Spleen (tissue), 11 donors: ENCODE data around the gene TREM2. TPM values are rescaled to one million over a fixed set of nuclear protein-coding genes. Genes with fewer than 3 reads are reported as not detected.

Experiments
- DNase-seq: peaks from one replicate; pipeline ENCODE4 v3.0.0-alpha.2; 2020
- H3K27ac ChIP-seq, 8 donors: fragments of 200-600 bp; sonication (generic) in 7 of 8; 1 replicate in 4 of 8; 2 replicates in 4 of 8; pipeline versions ENCODE4 v1.5.0 to v1.8.0; 2016 to 2021; ENCODE audit warnings: inconsistent platforms in 4 of 8, mild to moderate bottlenecking in 4 of 8, moderate library complexity in 1 of 8
- H3K27me3 ChIP-seq, 7 donors: fragments of 200-600 bp; sonication (generic) in 6 of 7; replicated peaks in 1 of 7; 1 replicate in 4 of 7; 2 replicates in 3 of 7; pipeline versions ENCODE4 v1.5.0 to v1.8.0; 2016 to 2021; ENCODE audit warnings: inconsistent platforms in 3 of 7, mild to moderate bottlenecking in 1 of 7
- H3K36me3 ChIP-seq, 6 donors: fragments of 200-600 bp; sonication (generic) in 5 of 6; 1 replicate in 4 of 6; 2 replicates in 2 of 6; pipeline versions ENCODE4 v1.5.0 to v1.8.0; 2016 to 2021; ENCODE audit warnings: inconsistent platforms in 2 of 6
- H3K4me1 ChIP-seq, 6 donors: fragments of 200-600 bp; sonication (generic) in 5 of 6; 1 replicate in 3 of 6; 2 replicates in 3 of 6; pipeline versions ENCODE4 v1.5.0 to v1.8.0; 2016 to 2021; ENCODE audit warnings: inconsistent platforms in 3 of 6
- H3K4me3 ChIP-seq, 8 donors: fragments of 200-600 bp; sonication (generic) in 7 of 8; 1 replicate in 4 of 8; 2 replicates in 4 of 8; pipeline versions ENCODE4 v1.5.0 to v1.8.0; 2016 to 2021; ENCODE audit warnings: inconsistent platforms in 4 of 8, mild to moderate bottlenecking in 4 of 8, moderate library complexity in 2 of 8
- H3K9me3 ChIP-seq, 8 donors: fragments of 200-600 bp; sonication (generic) in 7 of 8; 1 replicate in 4 of 8; 2 replicates in 4 of 8; pipeline versions ENCODE4 v1.5.0 to v1.8.0; 2016 to 2021; ENCODE audit warnings: inconsistent platforms in 4 of 8
- POLR2A ChIP-seq, 3 donors: fragments of 450-650 bp; IDR thresholded peaks; one replicate each; pipeline ENCODE4 v1.5.1; 2017; ENCODE audit warnings: antibody characterized with exemption in 3 of 3, mild to moderate bottlenecking in 1 of 3
- POLR2AphosphoS5 ChIP-seq, 3 donors: sonication (generic); formaldehyde crosslinking; IDR thresholded peaks; one replicate each; pipeline ENCODE4 v1.5.1; 2017; ENCODE audit warnings: antibody characterized with exemption in 3 of 3
- WGBS, 5 donors: extraction: QIAGEN DNeasy Blood & Tissue Kit in 3 of 5; methylation state at CpG; one replicate each; pipeline versions ENCODE4 v1.1.5 to v1.1.7; 2013 to 2018; 5-methylcytosine and 5-hydroxymethylcytosine counted together
- intact Hi-C: fragments of 100-400 bp; cut with DNase I; formaldehyde crosslinking; loops from one replicate; pipeline ENCODE4 v1.15.0; 2023; ENCODE audit warnings: low total_unique reads
- polyA plus RNA-seq, 3 donors: library from polyadenylated mRNA; stranded (reverse); fragments of 200-250 nt; gene quantifications; one replicate each; pipeline ENCODE4 v1.2.1, GENCODE V29; 2013
- total RNA-seq, 7 donors: library from RNA; depleted of rRNA in 3 of 7; stranded (reverse); fragments of >200 nt in 3 of 7; fragmentation: NEBNext Ultra II Directional in 4 of 7; extraction: Animal tissue kit (Norgen Biotek cat#: 25700) in 4 of 7; gene quantifications; one replicate each; pipeline versions ENCODE4 v1.1.0 to v1.2.1, GENCODE V29; 2016 to 2021
- TF ChIP-seq, protein P1 (sequence below), 11 experiments: fragments of 200-600 bp in 7 of 11; fragments of 450-650 bp in 4 of 11; sonication (generic) in 4 of 11; IDR thresholded peaks in 8 of 11; conservative IDR thresholded peaks in 3 of 11; 1 replicate in 7 of 11; 2 replicates in 4 of 11; pipeline versions ENCODE4 v1.4.0 to v1.8.0; 2016 to 2021; ENCODE audit warnings: antibody characterized with exemption in 11 of 11, inconsistent platforms in 4 of 11, mild to moderate bottlenecking in 1 of 11
- donor health status: healthy with polysubstance abuse.
- donor health status: DM: no; HTN: no; CAD: no; lungs with moderate emphysema.
- donor health status: DM: no; HTN: no; CAD: no.
- donor health status: Bipolar disorder and iron deficiency.
- donor health status: healthy.
- donor health status: DM: no; HTN: no; CAD: no.
- donor health status: DM: yes; HTN: yes; CAD: no.

Gene TREM2
- total and polyA plus RNA-seq, 10 donors: 0.59 to 18.3 (median 0.73) TPM; not detected in 4

DNA sequence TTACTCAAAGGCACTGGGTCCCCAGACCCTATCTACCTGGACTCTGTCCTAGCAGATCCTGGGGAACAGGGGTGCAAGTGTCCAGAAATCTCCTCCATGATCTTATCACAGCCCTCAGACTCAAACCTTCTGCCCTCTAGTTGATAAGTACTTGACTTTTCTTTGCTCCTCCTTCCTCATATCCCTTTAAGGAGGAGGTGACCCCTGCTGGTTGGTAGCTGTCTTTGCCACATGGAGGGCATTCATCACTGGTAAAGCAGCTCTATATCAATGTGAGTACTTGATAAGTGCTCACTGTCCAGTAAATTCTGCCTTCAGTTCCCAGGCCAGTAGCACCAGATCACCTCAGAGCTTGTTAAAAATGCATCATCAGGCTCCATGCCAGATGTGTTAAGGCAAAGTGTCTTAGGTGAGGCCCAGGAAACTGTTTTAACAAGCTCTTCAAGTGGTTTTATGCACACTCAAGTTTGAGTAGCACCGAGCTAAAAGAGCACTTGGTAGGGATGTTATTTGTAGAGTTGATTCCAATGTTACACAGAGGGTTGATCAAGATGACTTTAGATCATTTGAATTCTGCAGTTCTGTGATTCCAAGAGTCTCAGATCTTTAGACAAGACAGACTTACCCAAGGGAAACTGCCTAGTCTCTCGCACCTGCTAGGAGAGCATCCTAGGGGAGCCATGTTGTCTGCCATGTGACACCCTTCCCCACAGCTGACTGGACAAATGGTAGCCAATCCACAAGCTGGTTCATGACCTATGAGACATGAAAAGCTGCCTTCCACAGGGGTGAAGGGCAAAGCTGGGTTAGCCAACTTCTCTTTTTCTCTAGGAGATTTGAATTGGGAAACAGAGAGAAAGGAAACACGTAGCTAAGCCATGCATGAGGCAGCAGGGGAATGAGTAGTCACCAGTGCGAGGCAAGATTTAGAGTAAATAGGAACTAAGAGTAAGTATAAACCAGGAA is 19.4 kb upstream of the TREM2 start:
- Histone ChIP-seq H3K36me3 (no peaks in the 10 kb centered on the region), H3K27ac (peak overlapping the region in 7 of 8 donors; percentile 74 to 94 (median 86)), H3K4me1 (peaks cover 0 to 51% (median 29%) of the 10 kb centered on the region in 6 donors), H3K4me3 (peak overlapping the region in 1 of 8 donors; percentile 55), H3K27me3 (peaks cover 0 to 5% (median 0%) of the 10 kb centered on the region in 7 donors), H3K9me3 (no peaks in the 10 kb centered on the region)
- 49 to 61% (median 56%) methylated on average over 4 of the region's 4 CpGs for WGBS, 5 donors
- DNase-seq: no peak
- intact Hi-C loops: no loop called here
- TF ChIP-seq POLR2AphosphoS5 (IDR thresholded peaks at IDR 0.05): peak in 2 of 3 donors; percentile 12 to 70
- no peak for TF ChIP-seq POLR2A (IDR thresholded peaks at IDR 0.05)
- TF ChIP-seq, protein P1, sequence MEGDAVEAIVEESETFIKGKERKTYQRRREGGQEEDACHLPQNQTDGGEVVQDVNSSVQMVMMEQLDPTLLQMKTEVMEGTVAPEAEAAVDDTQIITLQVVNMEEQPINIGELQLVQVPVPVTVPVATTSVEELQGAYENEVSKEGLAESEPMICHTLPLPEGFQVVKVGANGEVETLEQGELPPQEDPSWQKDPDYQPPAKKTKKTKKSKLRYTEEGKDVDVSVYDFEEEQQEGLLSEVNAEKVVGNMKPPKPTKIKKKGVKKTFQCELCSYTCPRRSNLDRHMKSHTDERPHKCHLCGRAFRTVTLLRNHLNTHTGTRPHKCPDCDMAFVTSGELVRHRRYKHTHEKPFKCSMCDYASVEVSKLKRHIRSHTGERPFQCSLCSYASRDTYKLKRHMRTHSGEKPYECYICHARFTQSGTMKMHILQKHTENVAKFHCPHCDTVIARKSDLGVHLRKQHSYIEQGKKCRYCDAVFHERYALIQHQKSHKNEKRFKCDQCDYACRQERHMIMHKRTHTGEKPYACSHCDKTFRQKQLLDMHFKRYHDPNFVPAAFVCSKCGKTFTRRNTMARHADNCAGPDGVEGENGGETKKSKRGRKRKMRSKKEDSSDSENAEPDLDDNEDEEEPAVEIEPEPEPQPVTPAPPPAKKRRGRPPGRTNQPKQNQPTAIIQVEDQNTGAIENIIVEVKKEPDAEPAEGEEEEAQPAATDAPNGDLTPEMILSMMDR (IDR thresholded peaks at IDR 0.05 in 8 of 11, conservative IDR thresholded peaks at IDR 0.05 in 3 of 11): peak; percentile 32 to 73 (median 53)

DNA sequence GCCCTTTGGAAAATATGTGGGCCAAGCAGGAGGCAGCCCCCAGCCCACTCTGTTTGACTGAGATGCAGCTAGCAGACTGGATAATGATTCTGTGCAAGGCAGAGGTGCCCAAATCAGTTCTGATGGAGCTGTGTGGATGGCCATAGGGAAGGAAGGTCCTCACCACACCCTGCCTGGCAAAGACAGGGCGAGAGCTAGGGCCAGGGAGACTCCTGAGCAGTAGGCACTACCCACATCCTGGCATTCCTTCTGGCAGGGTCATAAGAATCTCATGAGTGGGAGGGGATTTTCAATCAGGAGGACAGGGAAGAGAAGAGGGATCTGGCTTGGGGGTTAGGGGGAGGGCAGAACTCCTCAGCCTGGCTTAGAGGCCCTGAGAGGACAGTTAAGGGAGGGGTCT is 18.6 kb upstream of the TREM2 start:
- DNase-seq: no peak
- Histone ChIP-seq H3K36me3 (no peaks in the 10 kb centered on the region), H3K27ac (peak overlapping the region in 3 of 8 donors; percentile 86 to 94 (median 90)), H3K27me3 (peaks cover 0 to 5% (median 0%) of the 10 kb centered on the region in 7 donors), H3K4me1 (peaks cover 0 to 43% (median 27%) of the 10 kb centered on the region in 6 donors), H3K9me3 (no peaks in the 10 kb centered on the region), H3K4me3 (no peak overlapping the region)
- 56 to 75% (median 66%) methylated on average over 1 of the region's 1 CpG for WGBS, 5 donors
- TF ChIP-seq POLR2AphosphoS5 (IDR thresholded peaks at IDR 0.05) (no peak), POLR2A (IDR thresholded peaks at IDR 0.05) (no peak)
- TF ChIP-seq, protein P1 (IDR thresholded peaks at IDR 0.05 in 8 of 11, conservative IDR thresholded peaks at IDR 0.05 in 3 of 11): no peak
- intact Hi-C loops: no loop called here

DNA sequence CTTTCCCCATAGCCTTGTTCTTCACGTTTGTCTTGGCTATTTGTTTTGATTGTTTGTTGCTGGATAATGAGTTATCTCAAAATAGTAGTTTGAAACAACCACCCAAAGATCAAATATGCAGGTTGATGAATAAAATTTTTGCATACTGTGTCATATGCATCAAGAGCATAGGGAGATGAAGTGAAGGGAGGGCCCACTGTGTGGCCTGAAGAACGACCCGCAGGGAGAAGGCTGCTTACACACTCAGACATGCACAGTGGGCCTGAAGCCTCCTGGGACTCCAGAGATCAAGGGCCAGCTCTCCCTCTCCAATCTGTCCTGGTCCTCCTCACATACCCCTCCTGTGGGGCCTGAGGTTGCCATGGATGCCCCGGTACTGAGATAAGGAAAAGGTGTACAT is 16.2 kb upstream of the TREM2 start:
- H3K27ac ChIP-seq: no peak overlapping the region
- peaks cover 0 to 5% (median 0%) of the 10 kb centered on the region in 7 donors for H3K27me3 ChIP-seq
- H3K4me3 ChIP-seq: no peak overlapping the region
- DNase-seq: no peak
- peaks cover 0 to 21% (median 10%) of the 10 kb centered on the region in 6 donors for H3K4me1 ChIP-seq
- TF ChIP-seq POLR2A (IDR thresholded peaks at IDR 0.05): no peak
- no peak for TF ChIP-seq POLR2AphosphoS5 (IDR thresholded peaks at IDR 0.05)
- TF ChIP-seq, protein P1 (IDR thresholded peaks at IDR 0.05 in 8 of 11, conservative IDR thresholded peaks at IDR 0.05 in 3 of 11): no peak
- H3K9me3 ChIP-seq: no peaks in the 10 kb centered on the region
- no peaks in the 10 kb centered on the region for H3K36me3 ChIP-seq
- intact Hi-C loops: no loop called here
- 69 to 84% (median 79%) methylated on average over 4 of the region's 4 CpGs for WGBS, 5 donors

DNA sequence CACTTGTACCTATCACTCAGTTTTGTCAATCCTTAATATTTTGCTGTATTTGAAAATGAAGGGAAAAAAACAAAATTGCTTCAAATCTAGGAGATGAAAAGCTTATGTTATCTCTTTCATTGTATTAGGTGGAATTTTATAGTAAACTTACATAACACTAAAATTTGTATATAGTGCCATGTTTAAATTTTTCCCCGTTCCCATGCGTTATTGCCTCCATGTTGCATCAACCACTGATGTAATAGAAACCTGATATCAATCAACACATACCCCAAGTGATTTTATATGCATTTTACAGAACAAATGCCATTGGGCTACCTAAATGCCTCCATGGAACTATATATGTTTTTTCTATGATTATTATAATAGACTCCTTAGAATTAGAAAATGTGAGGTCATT is 14.8 kb upstream of the TREM2 start:
- WGBS, 5 donors: 86 to 96% (median 92%) methylated on average over 2 of the region's 2 CpGs
- H3K4me1 ChIP-seq: peaks cover 0 to 11% (median 5%) of the 10 kb centered on the region in 6 donors
- DNase-seq: no peak
- intact Hi-C loops: no loop called here
- H3K4me3 ChIP-seq: no peak overlapping the region
- TF ChIP-seq, protein P1 (IDR thresholded peaks at IDR 0.05 in 8 of 11, conservative IDR thresholded peaks at IDR 0.05 in 3 of 11): no peak
- TF ChIP-seq POLR2AphosphoS5 (IDR thresholded peaks at IDR 0.05) (no peak), POLR2A (IDR thresholded peaks at IDR 0.05) (no peak)
- H3K9me3 ChIP-seq: no peaks in the 10 kb centered on the region
- H3K27ac ChIP-seq: no peak overlapping the region
- H3K36me3 ChIP-seq: no peaks in the 10 kb centered on the region
- peaks cover 0 to 5% (median 0%) of the 10 kb centered on the region in 7 donors for H3K27me3 ChIP-seq
